ENCODE data around the gene FLT3.

Gene FLT3

GRCh38 chr13:28043224-28043623 is 57.2 kb downstream of the FLT3 start:
- Histone ChIP-seq H3K27me3 (no peaks in the 10 kb centered on the region), H3K9me3 (no peaks in the 10 kb centered on the region), H3K4me1 (ENCODE audit: control insufficient read depth in 1 of 2, insufficient read depth in 1 of 2, low read depth in 1 of 2, low read length in 1 of 2) (peaks cover 0 to 12% of the 10 kb centered on the region in 2 experiments), H3K4me3 (ENCODE audit: low read depth in 1 of 2, low read length in 1 of 2) (no peak overlapping the region), H3K27ac (no peak overlapping the region), H3K36me3 (no peaks in the 10 kb centered on the region)
- no peak for TF ChIP-seq CTCF (IDR thresholded peaks at IDR 0.05)

- Histone ChIP-seq H3K4me3 (ENCODE audit: low read depth in 1 of 2, low read length in 1 of 2) (no peak overlapping the region), H3K4me1 (ENCODE audit: control insufficient read depth in 1 of 2, insufficient read depth in 1 of 2, low read depth in 1 of 2, low read length in 1 of 2) (peaks cover 0 to 12% of the 10 kb centered on the region in 2 experiments), H3K36me3 (no peaks in the 10 kb centered on the region), H3K27me3 (no peaks in the 10 kb centered on the region), H3K27ac (no peak overlapping the region), H3K9me3 (no peaks in the 10 kb centered on the region)
- TF ChIP-seq CTCF (IDR thresholded peaks at IDR 0.05) = no peak
These were observed 58.9 kb downstream of the FLT3 start for GRCh38 chr13:28041501-28041900.

GRCh38 chr13:28041031-28041461 is 59.3 kb downstream of the FLT3 start:
- Histone ChIP-seq H3K27ac (no peak overlapping the region), H3K27me3 (no peaks in the 10 kb centered on the region), H3K36me3 (no peaks in the 10 kb centered on the region), H3K9me3 (no peaks in the 10 kb centered on the region), H3K4me1 (ENCODE audit: control insufficient read depth in 1 of 2, insufficient read depth in 1 of 2, low read depth in 1 of 2, low read length in 1 of 2) (peaks cover 0 to 12% of the 10 kb centered on the region in 2 experiments), H3K4me3 (ENCODE audit: low read depth in 1 of 2, low read length in 1 of 2) (no peak overlapping the region)
- no peak for TF ChIP-seq CTCF (IDR thresholded peaks at IDR 0.05)

GRCh38 chr13:28037399-28037798 is 63.0 kb downstream of the FLT3 start:
- no peaks in the 10 kb centered on the region for H3K36me3 ChIP-seq
- no peak overlapping the region for H3K4me3 ChIP-seq (ENCODE audit: low read depth in 1 of 2, low read length in 1 of 2)
- H3K27ac ChIP-seq = no peak overlapping the region
- no peaks in the 10 kb centered on the region for H3K27me3 ChIP-seq
- no peak for TF ChIP-seq CTCF (IDR thresholded peaks at IDR 0.05)
- H3K9me3 ChIP-seq = no peaks in the 10 kb centered on the region
- peaks cover 0 to 5% of the 10 kb centered on the region in 2 experiments for H3K4me1 ChIP-seq (ENCODE audit: control insufficient read depth in 1 of 2, insufficient read depth in 1 of 2, low read depth in 1 of 2, low read length in 1 of 2)

- H3K36me3 ChIP-seq = no peaks in the 10 kb centered on the region
- H3K27me3 ChIP-seq = no peaks in the 10 kb centered on the region
- H3K4me1 ChIP-seq (ENCODE audit: control insufficient read depth in 1 of 2, insufficient read depth in 1 of 2, low read depth in 1 of 2, low read length in 1 of 2) = peaks cover 9 to 13% of the 10 kb centered on the region in 2 experiments
- no peak overlapping the region for H3K27ac ChIP-seq
- no peak overlapping the region for H3K4me3 ChIP-seq (ENCODE audit: low read depth in 1 of 2, low read length in 1 of 2)
- no peaks in the 10 kb centered on the region for H3K9me3 ChIP-seq
- no peak for TF ChIP-seq CTCF (IDR thresholded peaks at IDR 0.05)
These were observed 65.1 kb downstream of the FLT3 start for GRCh38 chr13:28035146-28035782.

Data from neutrophil (primary cell).